ENCODE results near the gene CAMK1G. TPM values are rescaled to one million over a fixed set of nuclear protein-coding genes. Genes with fewer than 3 reads are reported as not detected.

CAMK1G gene
- total and polyA plus RNA-seq, 7 donors, result 0.04 to 1.4 (median 0.46) TPM; not detected in 3

DNA sequence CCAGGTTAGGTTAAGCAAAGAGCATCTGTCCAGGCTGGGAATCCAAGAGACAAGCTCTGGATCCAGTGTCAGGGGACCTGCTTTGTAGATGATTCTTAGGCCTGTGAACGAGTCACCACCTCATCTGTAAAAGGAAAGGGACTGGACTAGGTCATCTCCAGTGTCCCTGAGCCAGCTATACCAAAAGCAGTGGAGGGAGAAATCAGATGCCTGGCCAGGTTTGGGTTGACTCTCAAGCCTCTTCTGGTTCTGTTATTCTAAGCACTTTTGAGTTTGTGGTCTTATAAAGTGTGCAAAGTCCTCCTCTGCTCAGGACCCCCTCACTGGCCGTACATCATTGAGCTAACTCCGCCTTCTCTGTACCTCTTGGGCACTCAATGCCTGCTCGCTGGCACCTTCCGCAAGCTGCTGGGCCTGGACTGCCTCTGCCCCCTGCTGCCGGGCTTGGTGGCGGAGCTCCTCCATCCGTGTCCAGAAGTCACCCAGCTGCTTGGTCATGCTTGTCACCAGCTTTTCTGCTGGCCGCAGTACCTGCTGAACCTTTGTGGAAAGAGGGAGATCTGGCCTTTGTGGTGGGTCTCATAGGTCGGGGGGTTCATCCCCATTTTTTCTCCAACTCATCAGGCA, 33.6 kb downstream of the CAMK1G start:
- intact Hi-C loops (cut with DNase I), result no loop called here
- Histone ChIP-seq H3K4me1 (peaks cover 57% of the 10 kb centered on the region), H3K36me3 (ENCODE audit: insufficient read depth in 1 of 2, low read depth in 1 of 2) (peaks cover 0 to 4% of the 10 kb centered on the region in 2 donors), H3K4me3 (no peak overlapping the region), H3K9me3 (no peaks in the 10 kb centered on the region), H3K27ac (peak overlapping the region; percentile 82), H3K27me3 (ENCODE audit: insufficient read depth in 3 of 3, low read length in 2 of 3) (no peaks in the 10 kb centered on the region)
- ATAC-seq (peak; percentile 67 to 75 (median 72)), DNase-seq (peak in 1 of 2 donors; percentile 64)
- 39 to 62% (median 47%) methylated on average over 10 of the region's 10 CpGs for WGBS, 3 donors
- TF ChIP-seq, protein P1, sequence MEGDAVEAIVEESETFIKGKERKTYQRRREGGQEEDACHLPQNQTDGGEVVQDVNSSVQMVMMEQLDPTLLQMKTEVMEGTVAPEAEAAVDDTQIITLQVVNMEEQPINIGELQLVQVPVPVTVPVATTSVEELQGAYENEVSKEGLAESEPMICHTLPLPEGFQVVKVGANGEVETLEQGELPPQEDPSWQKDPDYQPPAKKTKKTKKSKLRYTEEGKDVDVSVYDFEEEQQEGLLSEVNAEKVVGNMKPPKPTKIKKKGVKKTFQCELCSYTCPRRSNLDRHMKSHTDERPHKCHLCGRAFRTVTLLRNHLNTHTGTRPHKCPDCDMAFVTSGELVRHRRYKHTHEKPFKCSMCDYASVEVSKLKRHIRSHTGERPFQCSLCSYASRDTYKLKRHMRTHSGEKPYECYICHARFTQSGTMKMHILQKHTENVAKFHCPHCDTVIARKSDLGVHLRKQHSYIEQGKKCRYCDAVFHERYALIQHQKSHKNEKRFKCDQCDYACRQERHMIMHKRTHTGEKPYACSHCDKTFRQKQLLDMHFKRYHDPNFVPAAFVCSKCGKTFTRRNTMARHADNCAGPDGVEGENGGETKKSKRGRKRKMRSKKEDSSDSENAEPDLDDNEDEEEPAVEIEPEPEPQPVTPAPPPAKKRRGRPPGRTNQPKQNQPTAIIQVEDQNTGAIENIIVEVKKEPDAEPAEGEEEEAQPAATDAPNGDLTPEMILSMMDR (IDR thresholded peaks at IDR 0.05), result peak; percentile 15

- Histone ChIP-seq H3K9me3 (no peaks in the 10 kb centered on the region), H3K27me3 (ENCODE audit: insufficient read depth in 3 of 3, low read length in 2 of 3) (no peaks in the 10 kb centered on the region), H3K36me3 (ENCODE audit: insufficient read depth in 1 of 2, low read depth in 1 of 2) (peaks cover 0 to 4% of the 10 kb centered on the region in 2 donors), H3K4me1 (peaks cover 62% of the 10 kb centered on the region), H3K27ac (peak overlapping the region; percentile 82), H3K4me3 (no peak overlapping the region)
- intact Hi-C loops (cut with DNase I), result no loop called here
- ATAC-seq (no peak), DNase-seq (no peak)
- WGBS, 3 donors, result 82 to 94% (median 83%) methylated on average over 6 of the region's 6 CpGs
- TF ChIP-seq, protein P1 (IDR thresholded peaks at IDR 0.05), result no peak
These were observed 34.2 kb downstream of the CAMK1G start for GRCh38 chr1:209617755-209618154.

GRCh38 chr1:209618291-209618690, 34.8 kb downstream of the CAMK1G start:
- DNase-seq, result no peak

GRCh38 chr1:209618756-209619420, 35.4 kb downstream of the CAMK1G start:
- peaks cover 0 to 4% of the 10 kb centered on the region in 2 donors for H3K36me3 ChIP-seq (ENCODE audit: insufficient read depth in 1 of 2, low read depth in 1 of 2)
- 50 to 72% (median 54%) methylated on average over 6 of the region's 6 CpGs for WGBS, 3 donors
- H3K27me3 ChIP-seq (ENCODE audit: insufficient read depth in 3 of 3, low read length in 2 of 3), result no peaks in the 10 kb centered on the region
- TF ChIP-seq, protein P1 (IDR thresholded peaks at IDR 0.05), result no peak
- H3K27ac ChIP-seq, result peak overlapping the region; percentile 82
- ATAC-seq, result peak; percentile 47 to 68 (median 59)
- H3K4me1 ChIP-seq, result peaks cover 62% of the 10 kb centered on the region
- no peak overlapping the region for H3K4me3 ChIP-seq
- DNase-seq, result no peak
- intact Hi-C loops (cut with DNase I), result no loop called here
- H3K9me3 ChIP-seq, result no peaks in the 10 kb centered on the region

More at GRCh38 chr1:209618291-209618690, 34.8 kb downstream of the CAMK1G start:
- no peaks in the 10 kb centered on the region for H3K27me3 ChIP-seq (ENCODE audit: insufficient read depth in 3 of 3, low read length in 2 of 3)
- H3K36me3 ChIP-seq (ENCODE audit: insufficient read depth in 1 of 2, low read depth in 1 of 2), result peaks cover 0 to 4% of the 10 kb centered on the region in 2 donors
- TF ChIP-seq, protein P1 (IDR thresholded peaks at IDR 0.05), result no peak
- H3K4me1 ChIP-seq, result peaks cover 62% of the 10 kb centered on the region
- no peak for ATAC-seq
- 42 to 79% (median 49%) methylated on average over 11 of the region's 11 CpGs for WGBS, 3 donors
- H3K27ac ChIP-seq, result peak overlapping the region; percentile 82
- H3K9me3 ChIP-seq, result no peaks in the 10 kb centered on the region
- intact Hi-C loops (cut with DNase I), result no loop called here
- H3K4me3 ChIP-seq, result no peak overlapping the region

Measured in psoas muscle (tissue), 8 donors.